Measurements from ENCODE around the gene NXPE3. TPM values are rescaled to one million over a fixed set of nuclear protein-coding genes. Genes with fewer than 3 reads are reported as not detected.

NXPE3 gene
- total and polyA plus RNA-seq, 10 of the 15 experiments (the other 5 are each of a cell fraction or from before 2014, with no cell fraction given), result 2.0 to 8.7 (median 5.2) TPM

DNA sequence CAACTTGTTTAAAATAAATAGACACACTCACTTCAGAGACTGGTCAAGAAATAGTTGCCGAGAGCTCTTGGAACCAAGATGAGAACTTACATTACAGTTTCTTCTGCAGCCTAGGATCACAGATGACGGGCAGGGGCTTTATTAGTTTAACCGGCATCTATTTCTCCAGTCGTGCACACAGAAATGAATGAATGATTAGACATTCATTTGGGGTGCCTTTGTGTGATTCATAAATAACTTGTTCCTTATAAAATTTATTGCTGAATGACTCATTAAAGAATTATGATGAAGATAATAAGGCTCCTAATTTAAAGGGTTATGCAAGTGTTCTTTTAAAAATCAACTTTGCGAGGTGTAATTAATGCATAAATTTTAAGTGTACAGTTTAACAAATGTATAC is 91.1 kb downstream of the NXPE3 start (continued):
- no peak for TF ChIP-seq EZH2 (IDR thresholded peaks at IDR 0.05; ENCODE audit: borderline replicate concordance, control insufficient read depth, low read depth, low read length)
- TF ChIP-seq BMI1 (IDR thresholded peaks at IDR 0.05; ENCODE audit: borderline replicate concordance), result no peak
- no peak for TF ChIP-seq RELA (IDR thresholded peaks at IDR 0.05; ENCODE audit: borderline replicate concordance, partially characterized antibody)
- no peak for TF ChIP-seq SIX5 (IDR thresholded peaks at IDR 0.05; ENCODE audit: low read depth, low read length, severe bottlenecking)
- TF ChIP-seq MTA3 (IDR thresholded peaks at IDR 0.05; ENCODE audit: borderline replicate concordance, low read length), result no peak
- TF ChIP-seq CHD1 (IDR thresholded peaks at IDR 0.05; ENCODE audit: low read depth, low read length), result no peak
- TF ChIP-seq, protein P1, sequence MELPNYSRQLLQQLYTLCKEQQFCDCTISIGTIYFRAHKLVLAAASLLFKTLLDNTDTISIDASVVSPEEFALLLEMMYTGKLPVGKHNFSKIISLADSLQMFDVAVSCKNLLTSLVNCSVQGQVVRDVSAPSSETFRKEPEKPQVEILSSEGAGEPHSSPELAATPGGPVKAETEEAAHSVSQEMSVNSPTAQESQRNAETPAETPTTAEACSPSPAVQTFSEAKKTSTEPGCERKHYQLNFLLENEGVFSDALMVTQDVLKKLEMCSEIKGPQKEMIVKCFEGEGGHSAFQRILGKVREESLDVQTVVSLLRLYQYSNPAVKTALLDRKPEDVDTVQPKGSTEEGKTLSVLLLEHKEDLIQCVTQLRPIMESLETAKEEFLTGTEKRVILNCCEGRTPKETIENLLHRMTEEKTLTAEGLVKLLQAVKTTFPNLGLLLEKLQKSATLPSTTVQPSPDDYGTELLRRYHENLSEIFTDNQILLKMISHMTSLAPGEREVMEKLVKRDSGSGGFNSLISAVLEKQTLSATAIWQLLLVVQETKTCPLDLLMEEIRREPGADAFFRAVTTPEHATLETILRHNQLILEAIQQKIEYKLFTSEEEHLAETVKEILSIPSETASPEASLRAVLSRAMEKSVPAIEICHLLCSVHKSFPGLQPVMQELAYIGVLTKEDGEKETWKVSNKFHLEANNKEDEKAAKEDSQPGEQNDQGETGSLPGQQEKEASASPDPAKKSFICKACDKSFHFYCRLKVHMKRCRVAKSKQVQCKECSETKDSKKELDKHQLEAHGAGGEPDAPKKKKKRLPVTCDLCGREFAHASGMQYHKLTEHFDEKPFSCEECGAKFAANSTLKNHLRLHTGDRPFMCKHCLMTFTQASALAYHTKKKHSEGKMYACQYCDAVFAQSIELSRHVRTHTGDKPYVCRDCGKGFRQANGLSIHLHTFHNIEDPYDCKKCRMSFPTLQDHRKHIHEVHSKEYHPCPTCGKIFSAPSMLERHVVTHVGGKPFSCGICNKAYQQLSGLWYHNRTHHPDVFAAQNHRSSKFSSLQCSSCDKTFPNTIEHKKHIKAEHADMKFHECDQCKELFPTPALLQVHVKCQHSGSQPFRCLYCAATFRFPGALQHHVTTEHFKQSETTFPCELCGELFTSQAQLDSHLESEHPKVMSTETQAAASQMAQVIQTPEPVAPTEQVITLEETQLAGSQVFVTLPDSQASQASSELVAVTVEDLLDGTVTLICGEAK (IDR thresholded peaks at IDR 0.05; ENCODE audit: borderline replicate concordance), result no peak

DNA sequence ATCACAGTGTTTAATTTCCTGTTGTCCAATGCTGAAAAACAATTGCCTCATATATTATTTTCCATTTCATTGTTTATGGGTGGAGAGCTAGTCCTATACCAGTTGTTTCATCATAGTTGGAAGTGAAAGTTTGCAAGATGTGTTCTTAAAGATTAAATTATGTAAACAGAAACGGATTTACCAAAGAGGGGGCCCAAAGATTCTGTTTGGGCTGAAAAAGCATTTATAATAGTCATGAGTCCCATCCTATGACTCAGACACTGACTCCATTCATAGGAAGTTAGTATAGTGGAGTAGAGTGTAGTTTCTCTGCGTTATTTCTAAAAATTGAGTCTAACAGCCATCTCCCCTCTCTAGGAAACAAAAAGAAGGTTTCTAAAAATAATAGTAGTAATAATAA is 94.6 kb downstream of the NXPE3 start:
- peaks cover 12% of the 10 kb centered on the region for H3K4me1 ChIP-seq (ENCODE audit: control insufficient read depth, insufficient read depth, low read length)
- no peaks in the 10 kb centered on the region; the same call in 2 of the 3 replicates for H3K9me3 ChIP-seq (replicated peaks; ENCODE audit: control insufficient read depth, insufficient read depth, low read length)
- no peaks in the 10 kb centered on the region for H3K36me3 ChIP-seq (ENCODE audit: control insufficient read depth in 2 of 2, insufficient read depth in 2 of 2, low read length in 1 of 2)
- ChIA-PET POLR2A (no interaction called here), CTCF (no interaction called here), SMC1A (ENCODE audit: uncharacterized antibody, unreplicated experiment) (interaction anchor here (1.2 kb wide), 1 partner anchor 8 kb away, joined by 3 read pairs; no protein-coding TSS in a partner anchor), RAD21 (ENCODE audit: unreplicated experiment) (interaction anchor here (1.0 kb wide), 1 partner anchor 9 kb away, joined by 3 read pairs; no protein-coding TSS in a partner anchor)
- H3K79me2 ChIP-seq (ENCODE audit: control insufficient read depth, insufficient read depth, low read length), result no peaks in the 10 kb centered on the region
- 68% methylated on average over 2 of the region's 2 CpGs for WGBS (ENCODE audit: insufficient coverage, insufficient replicate concordance, low lambda C conversion rate, missing lambda C conversion rate)
- H3K4me2 ChIP-seq (ENCODE audit: control insufficient read depth, insufficient read depth), result no peak overlapping the region
- H4K20me1 ChIP-seq (ENCODE audit: control insufficient read depth, insufficient read depth), result no peaks in the 10 kb centered on the region
- in situ Hi-C loops (cut with MboI) (no loop called here), intact Hi-C loops (cut with micrococcal nuclease; ENCODE audit: unreplicated experiment) (no loop called here)
- H3K27me3 ChIP-seq (replicated peaks in 1 of 2; ENCODE audit: control insufficient read depth in 2 of 2, insufficient read depth in 2 of 2, low read length in 1 of 2), result no peaks in the 10 kb centered on the region
- no peak overlapping the region for H2AFZ ChIP-seq (ENCODE audit: control insufficient read depth, low read depth, low read length)
- no peak overlapping the region for H3K4me3 ChIP-seq
- ATAC-seq (no peak), FAIRE-seq (no peak), DNase-seq (ENCODE audit: low read depth, low spot score) (no peak)
- BruUV-seq (replicated peaks), result no TSS peak
- no peak overlapping the region for H3K9ac ChIP-seq (ENCODE audit: control insufficient read depth, insufficient read depth, low read length)
- H3K27ac ChIP-seq (ENCODE audit: control insufficient read depth, insufficient read depth), result no peak overlapping the region
- TF ChIP-seq, protein P2, sequence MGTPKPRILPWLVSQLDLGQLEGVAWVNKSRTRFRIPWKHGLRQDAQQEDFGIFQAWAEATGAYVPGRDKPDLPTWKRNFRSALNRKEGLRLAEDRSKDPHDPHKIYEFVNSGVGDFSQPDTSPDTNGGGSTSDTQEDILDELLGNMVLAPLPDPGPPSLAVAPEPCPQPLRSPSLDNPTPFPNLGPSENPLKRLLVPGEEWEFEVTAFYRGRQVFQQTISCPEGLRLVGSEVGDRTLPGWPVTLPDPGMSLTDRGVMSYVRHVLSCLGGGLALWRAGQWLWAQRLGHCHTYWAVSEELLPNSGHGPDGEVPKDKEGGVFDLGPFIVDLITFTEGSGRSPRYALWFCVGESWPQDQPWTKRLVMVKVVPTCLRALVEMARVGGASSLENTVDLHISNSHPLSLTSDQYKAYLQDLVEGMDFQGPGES (IDR thresholded peaks at IDR 0.05), result no peak
- no peak for TF ChIP-seq SRF (IDR thresholded peaks at IDR 0.05; ENCODE audit: low read depth in 2 of 2, low read length in 2 of 2)
- TF ChIP-seq ZNF274 (IDR thresholded peaks at IDR 0.05; ENCODE audit: insufficient read depth, insufficient read length), result no peak
- TF ChIP-seq FOS (IDR thresholded peaks at IDR 0.05; ENCODE audit: borderline replicate concordance, extremely low read depth, insufficient read length), result no peak
- TF ChIP-seq GABPA (IDR thresholded peaks at IDR 0.05; ENCODE audit: low read depth), result no peak
- TF ChIP-seq PAX5 (IDR thresholded peaks at IDR 0.05; ENCODE audit: borderline replicate concordance, low read depth, low read length), result no peak
- TF ChIP-seq SIX5 (IDR thresholded peaks at IDR 0.05; ENCODE audit: low read depth, low read length, severe bottlenecking), result no peak
- no peak for TF ChIP-seq BCL11A (IDR thresholded peaks at IDR 0.05; ENCODE audit: low read depth, low read length)
- TF ChIP-seq, protein P3, sequence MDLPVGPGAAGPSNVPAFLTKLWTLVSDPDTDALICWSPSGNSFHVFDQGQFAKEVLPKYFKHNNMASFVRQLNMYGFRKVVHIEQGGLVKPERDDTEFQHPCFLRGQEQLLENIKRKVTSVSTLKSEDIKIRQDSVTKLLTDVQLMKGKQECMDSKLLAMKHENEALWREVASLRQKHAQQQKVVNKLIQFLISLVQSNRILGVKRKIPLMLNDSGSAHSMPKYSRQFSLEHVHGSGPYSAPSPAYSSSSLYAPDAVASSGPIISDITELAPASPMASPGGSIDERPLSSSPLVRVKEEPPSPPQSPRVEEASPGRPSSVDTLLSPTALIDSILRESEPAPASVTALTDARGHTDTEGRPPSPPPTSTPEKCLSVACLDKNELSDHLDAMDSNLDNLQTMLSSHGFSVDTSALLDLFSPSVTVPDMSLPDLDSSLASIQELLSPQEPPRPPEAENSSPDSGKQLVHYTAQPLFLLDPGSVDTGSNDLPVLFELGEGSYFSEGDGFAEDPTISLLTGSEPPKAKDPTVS (IDR thresholded peaks at IDR 0.05; ENCODE audit: low read depth, low read length), result no peak
- TF ChIP-seq POU2F2 (IDR thresholded peaks at IDR 0.05; ENCODE audit: borderline replicate concordance, low read depth, low read length), result no peak
- TF ChIP-seq MYC (IDR thresholded peaks at IDR 0.05; ENCODE audit: insufficient read depth, insufficient read length, insufficient replicate concordance, low read length, severe bottlenecking), result no peak
